ENCODE data around the gene CCDC85C.

The CCDC85C gene

DNA sequence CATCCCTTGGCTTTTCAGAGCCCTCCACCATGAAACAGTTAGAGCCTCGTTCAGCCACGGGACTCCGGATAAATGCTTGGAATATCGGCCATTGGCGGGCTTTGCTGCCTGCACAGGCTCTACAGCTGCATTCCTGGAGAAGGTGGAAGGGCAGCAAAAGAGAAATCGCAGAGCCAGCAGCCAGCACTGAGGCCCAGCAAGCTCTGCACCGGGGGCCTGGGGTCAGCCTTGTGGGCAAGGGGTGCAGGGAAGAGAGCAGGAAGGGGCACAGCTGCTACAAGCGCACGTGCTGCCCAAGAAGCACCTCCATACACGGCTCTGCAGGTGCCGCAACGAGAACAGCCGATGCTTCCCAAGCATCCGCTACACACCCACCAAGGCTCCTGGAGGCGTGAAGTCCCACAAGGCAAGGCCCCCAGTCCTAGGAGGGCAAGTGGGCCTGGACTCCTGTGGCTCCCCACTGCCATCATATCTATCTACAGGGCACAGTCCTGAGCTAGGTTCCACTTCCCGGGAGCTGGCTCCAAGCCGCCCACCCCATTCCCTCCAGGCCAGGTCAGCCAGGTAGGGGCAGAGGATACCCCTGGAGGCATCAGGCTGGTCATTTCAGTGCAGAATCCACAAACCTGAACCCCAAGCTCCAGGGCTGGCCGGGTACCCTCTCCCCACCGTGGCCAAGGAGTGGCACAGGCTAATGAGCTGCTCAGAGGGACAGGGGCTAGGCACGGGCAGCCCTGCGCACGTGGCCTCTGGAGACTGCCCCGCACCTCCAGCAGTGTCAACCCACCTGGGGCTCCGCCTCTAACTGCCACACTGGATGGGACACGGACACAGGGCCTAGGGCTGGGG lies 82.6 kb downstream of the CCDC85C start:
- Histone ChIP-seq H3K36me3 (ENCODE audit: control insufficient read depth, insufficient read depth, low read length) (no peaks in the 10 kb centered on the region), H3K9ac (ENCODE audit: low read length) (no peak overlapping the region), H3K4me1 (ENCODE audit: control insufficient read depth, insufficient read depth, low read length) (peaks cover 54% of the 10 kb centered on the region), H3K9me3 (ENCODE audit: control insufficient read depth, low read length) (no peaks in the 10 kb centered on the region), H3K27me3 (ENCODE audit: control insufficient read depth, insufficient read depth, low read length) (no peaks in the 10 kb centered on the region), H3K4me3 (ENCODE audit: low read length) (no peak overlapping the region)

DNA sequence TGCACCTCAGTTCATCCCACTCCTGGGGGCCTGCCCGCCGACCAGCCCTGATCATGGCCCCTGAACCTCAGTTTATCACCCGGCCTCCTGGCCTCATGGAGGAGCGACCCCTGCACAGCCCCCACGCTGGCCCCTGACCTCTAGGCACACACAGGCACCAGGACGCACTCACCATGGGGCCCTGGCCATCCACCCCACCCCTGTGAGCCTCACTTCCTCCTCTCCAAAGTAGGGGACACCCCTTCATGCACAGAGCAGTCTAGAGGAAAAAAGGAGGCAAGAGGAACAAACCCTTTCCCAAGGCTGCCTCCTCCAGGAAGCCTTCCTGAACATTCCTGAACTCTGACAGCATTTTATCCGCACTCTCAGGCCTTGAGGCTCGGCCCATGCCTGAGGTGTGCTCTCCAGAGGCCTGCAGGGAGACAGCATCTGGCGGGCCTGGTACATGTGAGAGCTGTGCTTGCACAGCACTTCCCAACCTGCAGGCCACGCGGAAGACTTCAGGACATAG lies 83.4 kb downstream of the CCDC85C start:
- H3K4me3 ChIP-seq (ENCODE audit: low read length): no peak overlapping the region

DNA sequence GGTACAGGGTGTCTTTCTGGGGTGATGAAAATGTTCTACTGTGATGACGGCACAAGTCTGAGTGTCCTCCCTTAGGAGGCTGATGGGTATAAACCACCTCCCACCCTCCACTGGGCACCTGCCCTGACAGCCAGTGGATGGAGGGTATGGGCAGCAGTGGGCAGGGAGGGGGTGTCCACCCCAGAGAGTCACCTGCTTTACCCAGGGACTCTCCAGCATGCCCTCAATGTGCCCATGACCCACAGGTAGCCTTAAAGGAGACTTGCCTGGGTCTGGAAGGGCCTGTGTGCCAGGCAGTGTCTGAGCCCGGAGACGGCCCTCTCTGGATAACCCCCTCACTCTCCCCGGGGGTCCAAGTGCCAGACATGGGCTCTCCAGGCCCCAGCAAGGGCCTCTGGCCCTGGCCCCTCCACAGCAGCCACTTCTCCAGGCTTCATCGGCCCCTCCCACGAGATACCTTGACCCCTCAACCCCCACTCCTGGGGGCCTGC lies 84.0 kb downstream of the CCDC85C start:
- Histone ChIP-seq H3K36me3 (ENCODE audit: control insufficient read depth, insufficient read depth, low read length) (no peaks in the 10 kb centered on the region), H3K9me3 (ENCODE audit: control insufficient read depth, low read length) (no peaks in the 10 kb centered on the region), H3K9ac (ENCODE audit: low read length) (no peak overlapping the region), H3K4me1 (ENCODE audit: control insufficient read depth, insufficient read depth, low read length) (peaks cover 40% of the 10 kb centered on the region), H3K27me3 (ENCODE audit: control insufficient read depth, insufficient read depth, low read length) (no peaks in the 10 kb centered on the region), H3K4me3 (ENCODE audit: low read length) (no peak overlapping the region)

More for the DNA sequence above, 83.4 kb downstream of the CCDC85C start:
- H3K9ac ChIP-seq (ENCODE audit: low read length): no peak overlapping the region
- peaks cover 47% of the 10 kb centered on the region for H3K4me1 ChIP-seq (ENCODE audit: control insufficient read depth, insufficient read depth, low read length)
- no peaks in the 10 kb centered on the region for H3K9me3 ChIP-seq (ENCODE audit: control insufficient read depth, low read length)
- H3K27me3 ChIP-seq (ENCODE audit: control insufficient read depth, insufficient read depth, low read length): no peaks in the 10 kb centered on the region
- no peaks in the 10 kb centered on the region for H3K36me3 ChIP-seq (ENCODE audit: control insufficient read depth, insufficient read depth, low read length)

DNA sequence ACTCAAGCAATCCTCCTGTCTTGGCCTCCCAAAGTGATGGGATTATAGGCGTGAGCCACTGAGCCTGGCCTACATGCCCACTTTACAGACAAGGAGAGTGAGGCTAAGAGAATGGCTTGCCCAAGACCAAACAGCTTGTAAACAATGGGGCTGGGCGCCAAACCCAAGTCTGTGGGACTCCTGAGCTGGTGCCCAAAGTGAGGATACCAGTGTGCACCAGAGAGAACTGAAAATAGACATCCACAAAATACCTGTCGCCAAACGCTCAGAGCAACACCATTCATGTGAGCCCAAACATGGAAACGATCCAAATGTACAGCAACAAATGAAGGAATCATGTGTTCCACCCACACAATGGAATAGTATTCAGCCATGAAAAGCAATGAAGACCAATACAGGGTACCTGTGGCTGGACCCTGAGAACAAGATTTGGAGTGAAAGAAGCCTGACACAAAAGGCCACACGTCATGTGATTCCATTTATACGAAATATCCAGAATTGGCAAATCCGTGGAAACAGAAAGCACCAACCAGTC lies 84.6 kb downstream of the CCDC85C start:
- H3K27me3 ChIP-seq (ENCODE audit: control insufficient read depth, insufficient read depth, low read length): no peaks in the 10 kb centered on the region
- H3K36me3 ChIP-seq (ENCODE audit: control insufficient read depth, insufficient read depth, low read length): peaks cover 2% of the 10 kb centered on the region

DNA sequence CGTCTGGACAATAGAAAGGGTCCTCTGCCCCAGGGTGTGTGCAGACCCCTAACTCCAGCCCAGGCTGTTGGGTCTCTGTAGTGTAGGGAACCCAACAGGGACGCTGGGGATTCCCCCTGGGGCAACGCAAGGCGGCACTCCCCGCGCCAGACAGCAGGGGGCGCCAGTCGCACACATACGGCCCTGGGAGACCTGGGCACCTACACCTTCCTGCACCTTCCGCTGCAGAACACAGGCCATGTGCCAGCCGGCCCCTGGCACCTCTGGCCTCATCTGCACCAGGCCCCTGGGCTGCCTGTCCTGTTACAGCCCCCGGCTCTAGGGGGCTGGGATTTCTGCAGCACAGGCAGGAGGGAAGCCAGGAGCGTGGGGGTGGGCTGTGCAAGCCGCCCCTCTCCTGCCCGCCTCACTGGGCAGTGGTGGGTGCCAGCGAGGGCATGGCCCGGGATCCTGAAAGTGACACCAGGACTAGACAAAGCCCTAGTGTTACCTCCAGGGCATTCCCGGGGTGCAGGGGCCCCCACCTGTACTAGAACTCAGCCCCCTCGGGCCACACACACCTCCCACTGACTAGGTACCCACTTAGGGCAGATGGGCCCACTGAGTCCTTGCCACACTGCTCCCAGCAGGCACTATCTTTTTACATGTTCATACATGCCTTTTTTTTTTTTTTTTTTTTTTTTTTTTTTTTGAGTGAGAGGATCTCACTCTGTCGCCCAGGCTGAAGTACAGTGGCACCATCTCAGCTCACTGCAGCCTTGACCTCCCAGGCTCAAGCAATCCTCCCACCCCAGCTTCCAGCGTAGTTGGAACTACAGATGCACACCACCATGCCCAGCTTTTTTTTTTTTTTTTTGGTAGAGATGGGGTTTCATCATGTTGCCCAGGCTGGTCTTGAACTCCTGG lies 85.3 kb downstream of the CCDC85C start:
- Histone ChIP-seq H3K9ac (ENCODE audit: low read length) (no peak overlapping the region), H3K9me3 (ENCODE audit: control insufficient read depth, low read length) (no peaks in the 10 kb centered on the region), H3K36me3 (ENCODE audit: control insufficient read depth, insufficient read depth, low read length) (peaks cover 9% of the 10 kb centered on the region), H3K4me3 (ENCODE audit: low read length) (no peak overlapping the region), H3K27me3 (ENCODE audit: control insufficient read depth, insufficient read depth, low read length) (no peaks in the 10 kb centered on the region), H3K4me1 (ENCODE audit: control insufficient read depth, insufficient read depth, low read length) (peaks cover 27% of the 10 kb centered on the region)

More for the DNA sequence above, 84.6 kb downstream of the CCDC85C start:
- H3K4me1 ChIP-seq (ENCODE audit: control insufficient read depth, insufficient read depth, low read length): peaks cover 35% of the 10 kb centered on the region
- no peaks in the 10 kb centered on the region for H3K9me3 ChIP-seq (ENCODE audit: control insufficient read depth, low read length)
- H3K9ac ChIP-seq (ENCODE audit: low read length): no peak overlapping the region
- no peak overlapping the region for H3K4me3 ChIP-seq (ENCODE audit: low read length)

DNA sequence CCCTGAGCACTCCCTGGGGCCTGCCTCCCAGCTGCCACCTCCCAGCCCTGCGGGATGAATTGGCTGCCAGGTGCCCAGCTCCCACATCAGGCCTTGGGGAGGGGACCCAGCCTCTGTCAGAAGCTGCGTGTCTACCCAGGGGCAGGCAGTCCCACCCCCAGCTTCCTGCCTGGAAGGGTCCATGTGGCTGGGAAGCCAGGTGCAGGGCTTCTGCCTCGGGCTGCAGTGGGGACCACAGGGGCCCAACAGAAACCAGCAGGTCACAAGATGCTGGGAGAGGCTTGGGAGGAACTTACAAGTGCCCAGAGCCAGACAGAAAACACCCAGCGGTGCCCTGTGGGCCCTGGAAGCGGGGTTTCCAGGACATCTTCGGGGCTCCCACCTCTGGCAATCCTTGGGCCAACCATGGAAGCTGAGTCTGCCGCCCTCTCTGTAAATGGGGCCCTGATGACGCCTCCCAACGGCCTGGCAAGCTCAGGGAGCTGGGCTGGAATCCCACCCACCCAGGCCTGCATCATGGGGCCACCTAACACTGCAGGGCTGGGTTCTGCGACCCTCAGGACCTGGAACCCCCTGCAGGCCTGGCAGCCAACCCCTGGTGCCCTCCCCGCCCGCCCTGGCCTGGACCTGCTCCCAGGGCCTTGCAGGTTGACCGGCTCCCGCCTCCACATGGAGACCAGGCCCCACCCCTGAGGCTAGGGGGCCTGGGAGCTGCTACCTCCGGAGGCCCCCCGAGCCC lies 86.2 kb downstream of the CCDC85C start:
- Histone ChIP-seq H3K36me3 (ENCODE audit: control insufficient read depth, insufficient read depth, low read length) (peaks cover 9% of the 10 kb centered on the region), H3K9ac (ENCODE audit: low read length) (no peak overlapping the region), H3K27me3 (ENCODE audit: control insufficient read depth, insufficient read depth, low read length) (no peaks in the 10 kb centered on the region), H3K4me3 (ENCODE audit: low read length) (no peak overlapping the region), H3K9me3 (ENCODE audit: control insufficient read depth, low read length) (no peaks in the 10 kb centered on the region), H3K4me1 (ENCODE audit: control insufficient read depth, insufficient read depth, low read length) (peaks cover 19% of the 10 kb centered on the region)

DNA sequence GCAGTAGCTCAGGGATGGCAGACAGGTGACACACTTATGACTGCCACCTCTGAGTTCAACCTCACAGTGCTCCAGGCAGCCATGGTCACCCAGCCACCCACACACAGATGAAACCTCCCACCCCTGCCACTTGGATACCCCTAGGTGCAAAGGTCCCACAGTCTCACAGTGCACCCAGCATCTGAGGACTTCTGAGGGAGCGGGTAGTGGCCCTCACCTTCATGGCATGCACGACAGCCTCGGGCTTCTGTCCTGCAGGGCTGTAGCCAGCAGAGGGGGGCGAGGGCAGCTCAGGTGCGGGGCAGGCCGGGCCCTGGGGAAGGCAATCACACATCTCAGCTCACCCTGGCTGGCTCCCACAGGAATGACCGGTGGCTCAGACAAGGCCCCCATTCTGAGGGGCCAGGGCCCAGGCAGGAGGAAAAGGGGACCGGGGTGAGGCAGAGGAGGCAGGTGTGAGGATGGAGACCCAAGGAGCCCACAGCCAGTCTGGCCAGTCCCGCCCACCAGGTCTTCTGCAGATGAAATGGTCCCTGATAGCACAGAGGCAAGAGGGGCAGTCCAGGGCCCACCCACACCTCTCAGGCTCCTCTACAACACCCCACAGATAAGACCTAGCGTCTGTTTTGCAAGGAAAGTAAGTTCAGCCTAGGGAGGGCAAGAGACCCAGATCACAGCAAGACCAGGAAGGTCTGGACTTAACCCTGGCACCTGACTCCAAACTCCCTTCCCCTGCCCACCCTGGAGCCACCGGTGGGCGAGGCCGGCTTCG lies 87.0 kb downstream of the CCDC85C start:
- Histone ChIP-seq H3K27me3 (ENCODE audit: control insufficient read depth, insufficient read depth, low read length) (no peaks in the 10 kb centered on the region), H3K4me3 (ENCODE audit: low read length) (no peak overlapping the region), H3K36me3 (ENCODE audit: control insufficient read depth, insufficient read depth, low read length) (peaks cover 9% of the 10 kb centered on the region), H3K4me1 (ENCODE audit: control insufficient read depth, insufficient read depth, low read length) (peaks cover 13% of the 10 kb centered on the region), H3K9me3 (ENCODE audit: control insufficient read depth, low read length) (no peaks in the 10 kb centered on the region), H3K9ac (ENCODE audit: low read length) (no peak overlapping the region)

DNA sequence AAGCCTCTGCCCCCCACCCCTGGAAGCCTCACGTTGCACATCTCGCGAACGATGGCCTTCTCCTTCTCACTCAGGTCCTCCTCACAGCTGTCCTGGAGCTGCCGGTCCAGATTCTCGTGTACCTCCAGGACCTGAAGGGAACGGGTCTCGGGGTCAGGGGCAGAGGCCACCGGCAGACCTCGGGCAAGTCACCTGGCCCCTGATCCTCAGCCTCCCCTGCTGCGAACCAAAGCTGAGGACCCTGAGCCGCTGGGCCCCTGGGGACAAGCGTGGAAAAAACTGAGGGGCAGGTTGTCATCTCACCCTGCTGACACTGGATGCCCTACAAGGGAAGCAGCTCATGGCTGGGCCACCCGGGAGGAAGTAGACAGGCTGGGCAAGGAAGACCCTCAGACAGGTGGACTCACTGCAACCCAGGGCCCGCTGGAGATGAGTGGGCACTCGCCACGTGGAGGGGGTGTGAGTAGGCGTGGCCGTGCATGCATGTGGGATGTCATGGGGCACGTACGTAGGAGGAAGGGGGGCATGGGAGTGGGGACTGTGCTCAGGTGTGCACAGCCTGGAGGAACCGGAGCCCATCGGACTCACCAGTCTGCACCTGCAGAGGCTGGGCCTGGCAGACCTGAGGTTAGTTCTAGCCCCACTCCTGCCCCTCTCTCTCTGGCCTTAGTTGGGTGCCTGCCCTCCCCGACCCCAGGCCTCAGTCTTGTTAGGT lies 87.7 kb downstream of the CCDC85C start:
- Histone ChIP-seq H3K4me1 (ENCODE audit: control insufficient read depth, insufficient read depth, low read length) (peaks cover 8% of the 10 kb centered on the region), H3K9ac (ENCODE audit: low read length) (no peak overlapping the region), H3K36me3 (ENCODE audit: control insufficient read depth, insufficient read depth, low read length) (peaks cover 9% of the 10 kb centered on the region), H3K4me3 (ENCODE audit: low read length) (no peak overlapping the region), H3K27me3 (ENCODE audit: control insufficient read depth, insufficient read depth, low read length) (no peaks in the 10 kb centered on the region), H3K9me3 (ENCODE audit: control insufficient read depth, low read length) (no peaks in the 10 kb centered on the region)

DNA sequence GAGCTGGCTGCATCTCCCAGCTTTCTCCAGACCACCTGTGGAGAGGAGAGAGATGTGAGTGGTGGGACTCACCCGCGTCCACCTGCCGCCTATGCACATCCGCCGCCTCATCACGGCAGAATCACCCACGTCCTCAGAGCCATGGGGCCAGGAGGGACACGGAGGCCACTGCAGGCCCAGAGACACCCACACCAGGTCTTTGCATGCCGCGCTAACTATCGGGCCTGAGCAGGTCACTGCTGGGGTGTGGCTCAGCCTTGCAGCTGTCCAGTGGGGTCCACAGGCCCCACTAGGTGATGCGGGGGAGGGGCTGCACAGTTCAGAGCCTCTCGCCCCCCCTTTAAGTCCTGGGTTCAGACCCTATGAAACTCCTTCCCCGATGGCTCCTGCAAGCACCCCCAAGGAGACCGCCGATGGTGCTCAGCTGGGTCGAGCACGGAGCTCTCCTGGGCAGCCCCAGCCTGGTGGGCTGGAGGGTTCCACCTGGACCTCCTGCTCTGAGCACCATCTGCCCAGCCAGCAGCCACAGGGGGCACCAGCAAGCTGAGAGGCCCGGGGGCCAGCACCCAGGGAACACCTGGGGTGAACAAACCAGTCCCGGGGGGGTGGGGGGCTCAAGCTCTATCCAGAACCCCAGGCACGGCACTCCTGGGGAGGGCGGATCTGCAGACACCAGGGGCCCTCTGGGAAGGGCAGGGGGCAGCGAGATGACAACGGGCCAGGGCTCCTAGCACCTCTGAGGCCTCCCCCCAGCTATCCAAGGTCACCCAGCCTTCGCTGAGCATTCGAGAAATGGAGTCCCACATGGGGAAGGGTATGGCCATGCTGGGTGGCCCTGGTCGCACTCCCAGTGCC lies 88.5 kb downstream of the CCDC85C start:
- H3K9ac ChIP-seq (ENCODE audit: low read length): no peak overlapping the region
- no peaks in the 10 kb centered on the region for H3K9me3 ChIP-seq (ENCODE audit: control insufficient read depth, low read length)
- H3K4me1 ChIP-seq (ENCODE audit: control insufficient read depth, insufficient read depth, low read length): peaks cover 8% of the 10 kb centered on the region
- peaks cover 9% of the 10 kb centered on the region for H3K36me3 ChIP-seq (ENCODE audit: control insufficient read depth, insufficient read depth, low read length)
- H3K4me3 ChIP-seq (ENCODE audit: low read length): no peak overlapping the region
- H3K27me3 ChIP-seq (ENCODE audit: control insufficient read depth, insufficient read depth, low read length): no peaks in the 10 kb centered on the region

All from mucosa of stomach (tissue), 1 donor.